GM23248 (cell line): ENCODE data around the gene PLXDC1. TPM values are rescaled to one million over a fixed set of nuclear protein-coding genes. Genes with fewer than 3 reads are reported as not detected.
A peak's percentile ranks its signal among the peaks of the same experiment; 100 is the strongest.

Source experiments
- DNase-seq: peaks from one replicate; pipeline ENCODE4 v3.0.0-alpha.2; 2015
- H2AFZ ChIP-seq: fragments of 200-600 bp; sonication (generic); 2 replicates; pipeline ENCODE4 v1.6.1; 2016; ENCODE audit warnings: antibody characterized with exemption
- H3F3A ChIP-seq: fragments of 200-600 bp; sonication (generic); 2 replicates; pipeline ENCODE4 v1.6.1; 2016; ENCODE audit warnings: mild to moderate bottlenecking, antibody characterized with exemption, mixed run types; ENCODE audit not compliant: insufficient read depth
- H3K27ac ChIP-seq: fragments of 200-600 bp; sonication (generic); 2 replicates; pipeline ENCODE4 v1.5.1; 2016; ENCODE audit warnings: mild to moderate bottlenecking
- H3K27me3 ChIP-seq: fragments of 200-600 bp; sonication (generic); replicated peaks from 2 replicates; pipeline ENCODE4 v1.6.1; 2016; ENCODE audit warnings: mild to moderate bottlenecking; ENCODE audit not compliant: insufficient read depth
- H3K36me3 ChIP-seq: fragments of 200-600 bp; sonication (generic); 2 replicates; pipeline ENCODE4 v1.6.1; 2016; ENCODE audit warnings: low read depth, mild to moderate bottlenecking
- H3K4me1 ChIP-seq: fragments of 200-600 bp; sonication (generic); 2 replicates; pipeline ENCODE4 v1.6.1; 2016; ENCODE audit warnings: mild to moderate bottlenecking; ENCODE audit not compliant: insufficient read depth
- H3K4me2 ChIP-seq: fragments of 200-600 bp; sonication (generic); one replicate; pipeline ENCODE4 v1.6.1; 2016; ENCODE audit warnings: mild to moderate bottlenecking; ENCODE audit not compliant: unreplicated experiment
- H3K4me3 ChIP-seq: fragments of 200-600 bp; sonication (generic); 2 replicates; pipeline ENCODE4 v1.5.1; 2016; ENCODE audit warnings: mild to moderate bottlenecking
- H3K79me2 ChIP-seq: fragments of 200-600 bp; sonication (generic); 2 replicates; pipeline ENCODE4 v1.6.1; 2016; ENCODE audit warnings: mild to moderate bottlenecking; ENCODE audit not compliant: insufficient read depth
- H3K9ac ChIP-seq: fragments of 200-600 bp; sonication (generic); 2 replicates; pipeline ENCODE4 v1.6.1; 2016; ENCODE audit warnings: mild to moderate bottlenecking
- H3K9me2 ChIP-seq: fragments of 200-600 bp; sonication (generic); 2 replicates; pipeline ENCODE4 v1.6.1; 2016; ENCODE audit warnings: mixed run types, mild to moderate bottlenecking, moderate library complexity; ENCODE audit not compliant: insufficient read depth
- H3K9me3 ChIP-seq: fragments of 200-600 bp; sonication (generic); one replicate; pipeline ENCODE4 v1.6.1; 2017; ENCODE audit warnings: low read depth
- H4K20me1 ChIP-seq: fragments of 200-600 bp; sonication (generic); 2 replicates; pipeline ENCODE4 v1.6.0; 2016; ENCODE audit not compliant: insufficient read depth
- EZH2 ChIP-seq: fragments of 200-600 bp; sonication (generic); IDR thresholded peaks from 2 replicates; pipeline ENCODE4 v1.6.1; 2018; ENCODE audit warnings: antibody characterized with exemption, mild to moderate bottlenecking; ENCODE audit not compliant: insufficient read depth, poor library complexity, severe bottlenecking
- EZH2phosphoT487 ChIP-seq: fragments of 200-600 bp; sonication (generic); IDR thresholded peaks from 2 replicates; pipeline ENCODE4 v1.6.1; 2018; ENCODE audit warnings: antibody characterized with exemption, moderate library complexity, mild to moderate bottlenecking, low read depth; ENCODE audit not compliant: insufficient read depth
- WGBS, 2 experiments: methylation state at CpG; one replicate each; pipeline ENCODE4 v1.1.6; 2015 to 2017; ENCODE audit warnings: low lambda C conversion rate in 2 of 2, low coverage in 1 of 2; ENCODE audit errors: missing lambda C conversion rate in 2 of 2; 5-methylcytosine and 5-hydroxymethylcytosine counted together
- in situ Hi-C: fragments of 300-500 bp; cut with MboI; formaldehyde crosslinking; loops from 2 replicates; pipeline ENCODE4 v1.15.0; 2020
- polyA plus RNA-seq: library from polyadenylated mRNA; unstranded; fragments of >200 nt; fragmentation: Nextera tagmentation; extraction: Ambion mirVana; gene quantifications from 2 replicates; pipeline ENCODE4 v1.2.1, GENCODE V29; 2016
- total RNA-seq: library from RNA; depleted of rRNA; stranded (reverse); fragments of >200 nt; shearing (Covaris generic); gene quantifications from 2 replicates; pipeline ENCODE4 v1.2.3, GENCODE V29; 2014

Gene PLXDC1
- total and polyA plus RNA-seq, 2 experiments from 2014 or later: 0.24 TPM; not detected in 1

DNA sequence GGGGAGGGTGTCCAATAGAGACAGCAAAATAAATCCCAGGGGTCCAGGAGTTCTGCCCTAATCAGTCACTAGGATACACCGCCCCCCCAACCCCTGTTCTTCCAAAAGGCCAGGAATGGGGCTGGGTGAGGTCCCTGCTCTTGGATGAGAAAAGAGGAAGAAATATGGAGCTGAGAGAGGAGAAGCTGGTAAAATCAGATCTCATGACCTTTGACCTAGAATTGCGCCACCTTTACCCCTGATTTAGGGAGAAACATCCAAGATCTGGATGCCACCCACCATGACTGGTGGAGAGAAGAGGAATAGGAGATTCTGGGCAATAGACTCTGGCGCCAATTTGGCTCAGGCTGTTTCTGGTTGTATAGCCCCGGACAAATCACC, 46.7 kb upstream of the PLXDC1 start:
- Histone ChIP-seq H3K36me3 (peaks cover 15% of the 10 kb centered on the region), H3K27me3 (no peaks in the 10 kb centered on the region), H4K20me1 (0 out of 2 replicates have a peak, but pooled peaks cover 4% of the 10 kb centered on the region), H3K4me3 (peak overlapping the region; percentile 76; the same call in 1 of the 2 replicates), H3K9me3 (no peaks in the 10 kb centered on the region), H3K9ac (no peak overlapping the region), H3K79me2 (peaks cover 58% of the 10 kb centered on the region), H3K9me2 (no peaks in the 10 kb centered on the region), H3K27ac (peak overlapping the region; percentile 14; the same call in 1 of the 2 replicates), H3F3A (peaks cover 43% of the 10 kb centered on the region), H3K4me1 (peaks cover 35% of the 10 kb centered on the region), H2AFZ (peak overlapping the region; percentile 43), H3K4me2 (peak overlapping the region; percentile 83)
- 82 to 90% methylated on average over 4 of the region's 4 CpGs for WGBS, 2 experiments
- in situ Hi-C loops: no loop called here
- DNase-seq: no peak
- TF ChIP-seq EZH2 (no peak), EZH2phosphoT487 (no peak)

DNA sequence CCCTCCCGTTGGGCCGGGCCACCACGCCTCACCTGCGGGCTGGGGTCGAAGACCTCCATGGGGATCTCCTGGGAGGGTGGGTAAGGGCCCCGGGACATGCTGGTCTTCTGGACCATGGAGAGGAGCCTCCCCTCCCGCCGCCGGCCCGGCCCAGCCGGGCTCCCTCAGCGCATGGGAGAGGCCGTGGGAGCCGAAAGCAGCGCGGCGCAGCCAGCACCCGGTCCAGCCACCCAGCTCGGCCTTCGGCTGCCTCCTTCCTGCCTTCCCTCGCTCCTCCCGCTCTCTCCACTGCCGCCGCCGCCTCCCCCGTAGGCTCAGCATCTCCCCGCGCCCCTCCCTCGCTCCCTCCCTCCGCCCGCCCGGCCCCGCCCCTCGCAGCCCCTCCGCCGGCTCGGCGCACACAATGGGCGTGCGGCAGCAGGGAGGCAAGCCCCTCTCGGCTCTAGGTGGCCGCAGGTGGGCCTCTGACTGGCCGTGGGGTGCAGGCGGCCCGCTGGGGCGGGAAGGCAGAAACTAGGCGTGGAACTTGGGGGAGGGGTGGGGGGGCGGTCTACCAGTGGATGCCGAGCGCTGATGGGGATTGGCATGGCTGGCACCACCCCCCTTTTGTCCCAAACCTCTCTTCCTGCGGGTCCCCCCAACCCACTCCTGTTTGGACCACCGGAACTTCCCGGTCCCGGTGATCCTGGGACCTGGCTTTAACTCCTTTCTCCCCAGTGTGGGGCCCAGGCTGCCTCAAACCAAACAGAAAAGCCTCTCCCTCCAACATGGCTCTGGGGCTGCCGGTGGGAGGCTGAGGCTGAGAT, 46.1 kb upstream of the PLXDC1 start, which contains the start of gene CACNB1:
TSS of gene CACNB1 (minus strand) at position 290 of the 806 bp plus-strand sequence. CDS start at position 116, 174 bp downstream.
- Histone ChIP-seq H4K20me1 (0 out of 2 replicates have a peak, but pooled peaks cover 4% of the 10 kb centered on the region), H3K4me1 (peaks cover 35% of the 10 kb centered on the region), H2AFZ (peak within 1 kb of the TSS; percentile 43), H3K9me2 (no peaks in the 10 kb centered on the region), H3K27me3 (no peaks in the 10 kb centered on the region), H3K27ac (peak within 1 kb of the TSS; percentile 21; the same call in 1 of the 2 replicates), H3K9ac (peak within 1 kb of the TSS; percentile 81), H3K36me3 (peaks cover 11% of the 10 kb centered on the region), H3K9me3 (no peaks in the 10 kb centered on the region), H3K79me2 (peaks cover 59% of the 10 kb centered on the region), H3F3A (peaks cover 38% of the 10 kb centered on the region), H3K4me3 (peak within 1 kb of the TSS; percentile 76), H3K4me2 (peak within 1 kb of the TSS; percentile 83)
- in situ Hi-C loops: no loop called here
- TF ChIP-seq EZH2phosphoT487 (no peak), EZH2 (no peak)
- WGBS, 2 experiments: 2 to 3% methylated on average over 28 to 46 of the region's 55 CpGs
- peak; percentile 88 for DNase-seq

DNA sequence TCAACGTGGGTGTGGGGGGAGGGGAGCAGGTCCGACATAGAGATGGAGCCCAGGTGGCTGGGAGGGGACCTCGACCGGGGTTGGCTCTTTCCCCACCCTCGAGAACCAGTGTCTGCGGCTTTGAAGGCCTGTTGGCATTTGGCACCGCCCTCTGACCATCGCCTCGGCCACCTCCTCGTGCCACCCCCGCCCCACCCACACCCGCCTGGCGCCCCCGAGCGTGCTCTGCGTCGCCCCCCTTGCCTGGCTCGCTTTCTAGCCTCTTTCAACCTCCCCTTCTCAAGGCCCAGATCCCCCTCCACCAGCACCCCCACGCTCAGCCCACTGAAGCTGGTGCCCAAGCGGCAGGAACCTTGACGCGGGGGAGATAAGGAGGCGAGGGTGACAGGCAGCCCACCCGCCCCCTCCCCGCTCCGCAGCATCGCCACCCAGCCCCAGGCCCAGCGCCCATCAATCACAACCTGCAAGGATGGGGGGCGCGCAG, 45.4 kb upstream of the PLXDC1 start:
- in situ Hi-C loops: no loop called here

DNA sequence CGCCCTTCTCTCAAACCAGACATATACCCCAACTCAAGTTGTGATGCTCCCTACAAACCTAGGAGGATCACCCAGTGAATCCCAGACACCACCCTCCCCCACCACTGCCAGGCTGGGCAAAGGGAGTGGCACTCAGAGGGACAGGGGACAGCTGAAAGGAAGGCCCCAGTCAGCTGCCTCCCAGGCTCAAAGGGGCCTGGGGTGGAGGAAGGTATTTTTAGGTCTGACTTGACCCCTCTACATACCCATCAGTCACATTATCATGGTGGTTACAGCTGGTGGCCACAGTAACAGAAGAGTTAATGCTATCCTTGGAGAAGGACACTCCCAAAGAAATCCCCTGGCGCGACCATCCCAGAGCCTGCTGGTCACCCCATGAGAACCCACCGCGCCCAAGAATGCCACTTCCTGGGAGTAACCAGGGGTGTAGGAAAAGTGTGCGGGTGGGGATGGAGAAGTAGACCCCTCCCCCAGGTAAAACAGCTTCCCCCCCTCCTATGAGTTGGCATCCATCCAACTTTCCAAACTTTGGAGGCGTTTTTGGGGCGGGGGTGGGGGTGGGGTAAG, 44.9 kb upstream of the PLXDC1 start:
- Histone ChIP-seq H3K27me3 (no peaks in the 10 kb centered on the region), H3K4me1 (peaks cover 26% of the 10 kb centered on the region), H3K79me2 (peaks cover 46% of the 10 kb centered on the region), H3K36me3 (peaks cover 3% of the 10 kb centered on the region; the same call in 1 of the 2 replicates), H3K9ac (peak overlapping the region; percentile 81), H3K27ac (peak overlapping the region; percentile 21; the same call in 1 of the 2 replicates), H4K20me1 (0 out of 2 replicates have a peak, but pooled peaks cover 4% of the 10 kb centered on the region), H3F3A (peaks cover 25% of the 10 kb centered on the region), H2AFZ (no peak overlapping the region), H3K4me2 (peak overlapping the region; percentile 83), H3K9me2 (no peaks in the 10 kb centered on the region), H3K9me3 (no peaks in the 10 kb centered on the region), H3K4me3 (peak overlapping the region; percentile 76)
- peak; percentile 47 for DNase-seq
- WGBS, 2 experiments: 13 to 24% methylated on average over 6 to 8 of the region's 8 CpGs
- in situ Hi-C loops: no loop called here
- no peak for TF ChIP-seq EZH2phosphoT487

More for the DNA sequence above, 45.4 kb upstream of the PLXDC1 start:
- TF ChIP-seq EZH2 (no peak), EZH2phosphoT487 (no peak)
- Histone ChIP-seq H3K9me2 (no peaks in the 10 kb centered on the region), H3K79me2 (peaks cover 52% of the 10 kb centered on the region), H3K27me3 (no peaks in the 10 kb centered on the region), H3K4me3 (peak overlapping the region; percentile 76), H3K9me3 (no peaks in the 10 kb centered on the region), H3K27ac (no peak overlapping the region), H3K4me1 (peaks cover 31% of the 10 kb centered on the region), H3K9ac (peak overlapping the region; percentile 81), H2AFZ (peak overlapping the region; percentile 43), H3F3A (peaks cover 31% of the 10 kb centered on the region), H3K36me3 (peaks cover 4% of the 10 kb centered on the region), H3K4me2 (peak overlapping the region; percentile 83), H4K20me1 (0 out of 2 replicates have a peak, but pooled peaks cover 4% of the 10 kb centered on the region)
- 0 to 1% methylated on average over 11 to 30 of the region's 30 CpGs for WGBS, 2 experiments
- DNase-seq: peak; percentile 63
